ENCODE results near the gene IL9.

DNA sequence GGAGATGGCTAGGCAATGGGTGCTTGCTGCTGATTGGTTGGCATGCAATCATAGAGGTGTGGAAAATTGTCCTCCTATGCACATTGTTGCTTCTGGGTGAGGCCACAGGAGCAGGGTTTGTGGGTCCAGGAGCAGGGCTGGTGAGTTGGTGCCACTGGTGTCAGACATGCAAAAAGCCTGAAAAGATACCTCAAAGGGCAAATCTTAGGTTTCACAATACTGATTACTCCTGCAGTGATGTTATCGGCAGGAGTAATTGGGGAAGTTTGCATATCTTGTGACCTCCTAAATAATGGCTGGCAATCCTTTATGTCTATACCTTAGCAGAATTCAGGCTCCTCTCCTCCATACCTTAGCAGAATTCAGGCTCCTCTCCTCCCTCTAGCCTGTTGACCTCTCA is 36.0 kb downstream of the IL9 start:
- TF ChIP-seq REST (IDR thresholded peaks at IDR 0.05; ENCODE audit: insufficient read depth in 1 of 2, low read depth in 2 of 2, low read length in 1 of 2): no peak
- TF ChIP-seq, protein P1, sequence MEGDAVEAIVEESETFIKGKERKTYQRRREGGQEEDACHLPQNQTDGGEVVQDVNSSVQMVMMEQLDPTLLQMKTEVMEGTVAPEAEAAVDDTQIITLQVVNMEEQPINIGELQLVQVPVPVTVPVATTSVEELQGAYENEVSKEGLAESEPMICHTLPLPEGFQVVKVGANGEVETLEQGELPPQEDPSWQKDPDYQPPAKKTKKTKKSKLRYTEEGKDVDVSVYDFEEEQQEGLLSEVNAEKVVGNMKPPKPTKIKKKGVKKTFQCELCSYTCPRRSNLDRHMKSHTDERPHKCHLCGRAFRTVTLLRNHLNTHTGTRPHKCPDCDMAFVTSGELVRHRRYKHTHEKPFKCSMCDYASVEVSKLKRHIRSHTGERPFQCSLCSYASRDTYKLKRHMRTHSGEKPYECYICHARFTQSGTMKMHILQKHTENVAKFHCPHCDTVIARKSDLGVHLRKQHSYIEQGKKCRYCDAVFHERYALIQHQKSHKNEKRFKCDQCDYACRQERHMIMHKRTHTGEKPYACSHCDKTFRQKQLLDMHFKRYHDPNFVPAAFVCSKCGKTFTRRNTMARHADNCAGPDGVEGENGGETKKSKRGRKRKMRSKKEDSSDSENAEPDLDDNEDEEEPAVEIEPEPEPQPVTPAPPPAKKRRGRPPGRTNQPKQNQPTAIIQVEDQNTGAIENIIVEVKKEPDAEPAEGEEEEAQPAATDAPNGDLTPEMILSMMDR (IDR thresholded peaks at IDR 0.05): no peak

All from Panc1 (cell line).